C4-2B (cell line): ENCODE measurements around the gene GAMT.

ENCODE experiments used
- ZFX ChIP-seq: fragments of 450-650 bp; IDR thresholded peaks from 2 replicates; pipeline ENCODE4 v1.6.1; 2017
- TF ChIP-seq, protein P1 (sequence below): fragments of 450-650 bp; conservative IDR thresholded peaks from 2 replicates; pipeline ENCODE4 v1.5.1; 2017; ENCODE audit warnings: mild to moderate bottlenecking

DNA sequence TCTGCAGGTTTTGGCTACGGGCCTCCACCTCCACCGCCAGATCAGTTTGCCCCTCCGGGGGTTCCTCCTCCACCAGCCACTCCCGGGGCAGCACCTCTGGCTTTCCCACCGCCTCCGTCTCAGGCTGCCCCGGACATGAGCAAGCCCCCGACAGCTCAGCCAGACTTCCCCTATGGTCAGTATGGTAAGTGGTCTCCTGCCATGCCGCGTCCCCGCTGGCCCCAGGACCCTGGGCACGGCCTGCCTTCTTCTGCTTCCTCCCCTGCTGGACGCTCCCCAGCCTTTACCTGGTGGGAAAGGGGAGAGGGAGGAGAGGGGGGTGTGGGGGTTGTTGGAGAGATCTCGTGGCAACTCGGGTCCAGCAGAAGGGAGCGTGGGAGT, 31.2 kb upstream of the GAMT start:
- TF ChIP-seq, protein P1, sequence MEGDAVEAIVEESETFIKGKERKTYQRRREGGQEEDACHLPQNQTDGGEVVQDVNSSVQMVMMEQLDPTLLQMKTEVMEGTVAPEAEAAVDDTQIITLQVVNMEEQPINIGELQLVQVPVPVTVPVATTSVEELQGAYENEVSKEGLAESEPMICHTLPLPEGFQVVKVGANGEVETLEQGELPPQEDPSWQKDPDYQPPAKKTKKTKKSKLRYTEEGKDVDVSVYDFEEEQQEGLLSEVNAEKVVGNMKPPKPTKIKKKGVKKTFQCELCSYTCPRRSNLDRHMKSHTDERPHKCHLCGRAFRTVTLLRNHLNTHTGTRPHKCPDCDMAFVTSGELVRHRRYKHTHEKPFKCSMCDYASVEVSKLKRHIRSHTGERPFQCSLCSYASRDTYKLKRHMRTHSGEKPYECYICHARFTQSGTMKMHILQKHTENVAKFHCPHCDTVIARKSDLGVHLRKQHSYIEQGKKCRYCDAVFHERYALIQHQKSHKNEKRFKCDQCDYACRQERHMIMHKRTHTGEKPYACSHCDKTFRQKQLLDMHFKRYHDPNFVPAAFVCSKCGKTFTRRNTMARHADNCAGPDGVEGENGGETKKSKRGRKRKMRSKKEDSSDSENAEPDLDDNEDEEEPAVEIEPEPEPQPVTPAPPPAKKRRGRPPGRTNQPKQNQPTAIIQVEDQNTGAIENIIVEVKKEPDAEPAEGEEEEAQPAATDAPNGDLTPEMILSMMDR, result no peak
- no peak for TF ChIP-seq ZFX
